K562 (cell line): ENCODE results near the gene TRAPPC5. TPM values are rescaled to one million over a fixed set of nuclear protein-coding genes. Genes with fewer than 3 reads are reported as not detected.

Source experiments
- ATAC-seq: fragments of 200-7000 bp; cut with Tn5 transposase; 3 replicates; pipeline ENCODE4 v1.9.1; 2020; ENCODE audit warnings: moderate library complexity
- BruUV-seq: library from RNA; stranded (reverse); fragments of 400-500 nt; replicated peaks from 2 replicates; lab custom pipeline; 2021; lab: Mats Ljungman, UMichigan
- CTCF ChIA-PET: fragments of 300-600 bp; formaldehyde crosslinking; extraction: SDS; loops from one replicate; lab custom pipeline; 2021; ENCODE audit warnings: low intra/inter-chr PET ratio; lab: Yijun Ruan, JAX
- POLR2A ChIA-PET: fragments of 300-600, 350-650 bp; sonication (Branson Sonifier 250); formaldehyde crosslinking; extraction: SDS; loops from one replicate; lab custom pipeline; 2021; ENCODE audit warnings: antibody characterized with exemption, inconsistent platforms; lab: Yijun Ruan, JAX
- DNase-seq, 4 experiments: peaks; one replicate each; pipeline versions ENCODE4 v3.0.0 to v3.0.0-alpha.2; 2011 to 2018; ENCODE audit warnings: low spot score in 3 of 4, mixed read lengths in 3 of 4; ENCODE audit errors: extremely low read depth in 1 of 4
- FAIRE-seq: peaks from 2 replicates; lab custom pipeline; 2011; peaks lifted over from hg19 to GRCh38; lab: Jason Lieb, UNC
- H2AFZ ChIP-seq: 2 replicates; pipeline ENCODE4 v1.6.0; 2011; ENCODE audit warnings: low read depth, low read length, control low read depth, inconsistent platforms
- H3K27ac ChIP-seq: fragments of 200-600 bp; 3 replicates; pipeline ENCODE4 v1.8.0; 2011; ENCODE audit warnings: low read depth, mild to moderate bottlenecking, control low read depth, inconsistent platforms, low read length, moderate library complexity, mixed read lengths; ENCODE audit errors: extremely low read depth
- H3K27me3 ChIP-seq, 2 experiments: fragments of 300-600 bp in 1 of 2; 2 replicates in 1 of 2; 3 replicates in 1 of 2; pipeline versions ENCODE4 v1.6.0 to v1.8.0; 2011; ENCODE audit warnings: inconsistent platforms in 2 of 2, low read length in 2 of 2, mild to moderate bottlenecking in 1 of 2, mixed read lengths in 1 of 2, moderate library complexity in 1 of 2; ENCODE audit not compliant: control insufficient read depth in 2 of 2, insufficient read depth in 2 of 2
- H3K36me3 ChIP-seq: fragments of 300-600 bp; 3 replicates; pipeline ENCODE4 v1.8.0; 2011; ENCODE audit warnings: mild to moderate bottlenecking, low read length, inconsistent platforms; ENCODE audit not compliant: control insufficient read depth, insufficient read depth
- H3K4me1 ChIP-seq, 2 experiments: fragments of 200-600 bp in 1 of 2; replicated peaks in 1 of 2; 2 replicates in 1 of 2; 3 replicates in 1 of 2; pipeline versions ENCODE4 v1.5.1 to v1.8.0; 2011; ENCODE audit warnings: inconsistent platforms in 2 of 2, low read length in 2 of 2, mild to moderate bottlenecking in 1 of 2, mixed read lengths in 1 of 2, moderate library complexity in 1 of 2; ENCODE audit not compliant: control insufficient read depth in 2 of 2, insufficient read depth in 2 of 2
- H3K4me2 ChIP-seq: 2 replicates; pipeline ENCODE4 v1.6.1; 2011; ENCODE audit warnings: low read length, control low read depth, inconsistent platforms, mixed read lengths; ENCODE audit not compliant: insufficient read depth
- H3K4me3 ChIP-seq: fragments of 200-600 bp; sonication (generic), shearing (Covaris generic); 2 replicates; pipeline ENCODE4 v1.5.1; 2016; ENCODE audit warnings: control low read depth, inconsistent platforms
- H3K79me2 ChIP-seq: fragments of 200-600 bp; 3 replicates; pipeline ENCODE4 v1.8.0; 2011; ENCODE audit warnings: low read length, inconsistent platforms; ENCODE audit not compliant: control insufficient read depth, insufficient read depth
- H3K9ac ChIP-seq, 2 experiments: 2 replicates each; pipeline versions ENCODE4 v1.6.0 to v1.6.1; 2011; ENCODE audit warnings: low read depth in 2 of 2, low read length in 2 of 2, control low read depth in 1 of 2, inconsistent platforms in 1 of 2, mild to moderate bottlenecking in 1 of 2, mixed read lengths in 1 of 2; ENCODE audit not compliant: insufficient read depth in 1 of 2
- H3K9me1 ChIP-seq: one replicate; pipeline ENCODE4 v1.6.0; 2011; ENCODE audit warnings: inconsistent platforms, mild to moderate bottlenecking, low read length, moderate library complexity; ENCODE audit not compliant: control insufficient read depth, insufficient read depth
- H3K9me3 ChIP-seq: replicated peaks from 2 replicates; pipeline ENCODE4 v1.5.1; 2011; ENCODE audit warnings: low read depth, low read length, inconsistent platforms; ENCODE audit not compliant: control insufficient read depth, insufficient read depth
- H4K20me1 ChIP-seq: replicated peaks from 2 replicates; pipeline ENCODE4 v1.6.1; 2011; ENCODE audit warnings: low read length, inconsistent platforms, mixed read lengths; ENCODE audit not compliant: control insufficient read depth, insufficient read depth
- CBFB ChIP-seq: sonication (generic); formaldehyde crosslinking; IDR thresholded peaks from 2 replicates; pipeline ENCODE4 v1.4.0; 2020; ENCODE audit warnings: mild to moderate bottlenecking, missing genetic modification reagents
- CREB3L1 ChIP-seq: fragments of 450-650 bp; IDR thresholded peaks from 2 replicates; pipeline ENCODE4 v1.6.1; 2014; ENCODE audit warnings: low read depth, mild to moderate bottlenecking, moderate library complexity, borderline replicate concordance
- FOXA1 ChIP-seq: fragments of 450-650 bp; IDR thresholded peaks from 2 replicates; pipeline ENCODE4 v1.6.1; 2016; ENCODE audit warnings: mild to moderate bottlenecking, borderline replicate concordance
- HEY1 ChIP-seq: fragments of 250-450 bp; sonication (Bioruptor Pico); IDR thresholded peaks from 2 replicates; pipeline ENCODE4 v1.5.0; 2020; ENCODE audit warnings: mild to moderate bottlenecking, moderate library complexity, borderline replicate concordance
- ILF3 ChIP-seq: fragments of 450-650 bp; IDR thresholded peaks from 2 replicates; pipeline ENCODE4 v1.6.1; 2018; ENCODE audit warnings: antibody characterized with exemption, mild to moderate bottlenecking, moderate library complexity, borderline replicate concordance
- KAT2B ChIP-seq: IDR thresholded peaks from one replicate; pipeline ENCODE4 v1.6.1; 2012; ENCODE audit warnings: low read depth, mild to moderate bottlenecking, control low read depth, inconsistent platforms, low read length, moderate library complexity
- PTTG1 ChIP-seq: fragments of 450-650 bp; IDR thresholded peaks from 2 replicates; pipeline ENCODE4 v1.6.1; 2016; ENCODE audit warnings: low read depth, mild to moderate bottlenecking, missing genetic modification characterization, missing compliant biosample characterization
- TAL1 ChIP-seq: fragments of 450-650 bp; IDR thresholded peaks from 2 replicates; pipeline ENCODE4 v1.6.1; 2016; ENCODE audit warnings: mild to moderate bottlenecking
- ZKSCAN8 ChIP-seq: fragments of 200-800 bp; sonication (Bioruptor generic); IDR thresholded peaks from 2 replicates; pipeline ENCODE4 v1.6.1; 2016; ENCODE audit warnings: missing genetic modification characterization, missing compliant biosample characterization
- ZNF274 ChIP-seq: IDR thresholded peaks from 2 replicates; pipeline ENCODE4 v1.6.1; 2011; ENCODE audit warnings: low read depth, mild to moderate bottlenecking, low read length, moderate library complexity, borderline replicate concordance
- ZSCAN29 ChIP-seq: fragments of 450-650 bp; IDR thresholded peaks from 2 replicates; pipeline ENCODE4 v1.6.1; 2017
- WGBS: fragments of 100-300 bp; shearing (Covaris generic); methylation state at CpG from one replicate; pipeline ENCODE4 v1.1.6; 2016; ENCODE audit warnings: low coverage, mixed read lengths; ENCODE audit not compliant: insufficient coverage; ENCODE audit errors: missing lambda C conversion rate; 5-methylcytosine and 5-hydroxymethylcytosine counted together
- in situ Hi-C: fragments of 300-500 bp; cut with MboI; formaldehyde crosslinking; loops from 4 replicates; pipeline ENCODE4 v1.15.0; 2018; ENCODE audit warnings: inconsistent platforms, mixed read lengths
- intact Hi-C: fragments of 100-400 bp; cut with micrococcal nuclease; formaldehyde crosslinking; loops from 2 replicates; pipeline ENCODE4 v1.14.2; 2022
- polyA plus RNA-seq, 8 experiments: library from polyadenylated mRNA; depleted of rRNA in 4 of 8; stranded (reverse) in 5 of 8; unstranded in 3 of 8; fragments of >200 nt; fragmentation: Nextera tagmentation in 2 of 8; fragmentation: Illumina TruSeq in 1 of 8; extraction: Ambion mirVana in 2 of 8; extraction: Trizol in 1 of 8; gene quantifications; 2 replicates each; pipeline versions ENCODE4 v1.2.1 to v1.2.3, GENCODE V29; 2011 to 2014; ENCODE audit warnings: inconsistent platforms in 1 of 8, missing spikeins in 1 of 8
- total RNA-seq, 7 experiments: library from RNA; depleted of rRNA in 6 of 7; stranded (reverse); fragments of >200 nt in 6 of 7; fragmentation: Illumina TruSeq in 2 of 7; extraction: Trizol in 2 of 7; gene quantifications; 2 replicates each; pipeline versions ENCODE4 v1.2.1 to v1.2.3, GENCODE V29; 2011 to 2021; ENCODE audit warnings: low replicate concordance in 1 of 7
- TF ChIP-seq, protein P1 (sequence below): fragments of 250-450 bp; sonication (Bioruptor Pico); IDR thresholded peaks from 2 replicates; pipeline ENCODE4 v1.4.0; 2020; ENCODE audit warnings: mild to moderate bottlenecking
- TF ChIP-seq, protein P2 (sequence below): fragments of 200-800 bp; sonication (Bioruptor generic); IDR thresholded peaks from 2 replicates; pipeline ENCODE4 v1.6.1; 2016; ENCODE audit warnings: missing genetic modification characterization, missing compliant biosample characterization

TRAPPC5 gene
- total and polyA plus RNA-seq, 9 of the 15 experiments (the other 6 are each of a cell fraction or from before 2014, with no cell fraction given) = 2.0 to 76.9 (median 29.3) TPM

DNA sequence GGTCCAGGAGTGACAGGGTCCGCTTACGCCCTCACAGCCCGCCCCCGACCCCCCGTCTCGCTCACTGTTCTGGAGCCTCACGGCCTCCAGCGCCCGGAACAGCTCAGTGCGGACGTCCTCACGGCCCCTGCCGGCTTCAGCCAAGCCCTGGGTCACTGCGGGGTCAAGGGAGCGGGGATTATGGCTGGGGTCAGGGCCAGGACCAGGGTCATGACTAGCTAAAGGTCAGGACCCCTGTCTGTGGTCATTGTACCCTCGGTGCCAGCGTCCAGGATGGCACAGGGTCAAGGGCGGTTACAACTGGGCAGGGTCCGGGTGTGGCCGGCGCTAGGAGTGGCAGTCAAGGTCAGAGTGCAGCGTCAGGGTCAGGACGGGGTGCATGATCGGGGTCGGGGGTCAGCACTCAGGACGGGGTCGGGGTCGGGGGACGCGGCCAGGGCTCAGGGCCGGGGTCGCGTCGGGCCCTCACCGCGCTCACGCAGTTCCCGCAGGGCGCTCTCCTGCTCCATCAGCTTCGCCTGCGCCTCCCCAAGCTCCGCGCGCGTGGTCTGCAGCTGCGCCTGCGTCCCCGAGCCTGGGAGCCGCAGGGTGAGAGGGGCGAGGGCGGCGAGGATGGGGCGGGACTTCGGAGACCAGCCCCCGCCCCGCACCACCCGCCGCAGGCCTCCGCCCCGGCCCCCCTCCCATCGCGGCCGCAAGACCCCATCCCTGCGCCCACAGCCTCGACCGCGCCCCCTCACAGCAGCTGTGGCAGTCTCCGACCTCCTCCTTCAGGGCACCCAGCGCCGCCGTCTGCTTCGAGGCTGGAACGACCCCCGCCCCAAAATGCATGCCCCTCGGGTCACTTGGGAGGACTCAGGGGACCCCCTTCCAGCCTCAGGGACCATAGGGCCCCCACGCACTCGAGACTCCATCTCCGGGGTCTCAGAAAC lies 49.9 kb downstream of the TRAPPC5 start:
- no peaks in the 10 kb centered on the region for H3K9me1 ChIP-seq
- H3K36me3 ChIP-seq = no peaks in the 10 kb centered on the region
- ATAC-seq = no peak
- H3K27me3 ChIP-seq = peaks cover 9 to 42% of the 10 kb centered on the region in 2 experiments; a peak in 4 of 5 replicates
- 0 out of 2 replicates have a peak, but pooled peaks cover 3% of the 10 kb centered on the region for H4K20me1 ChIP-seq
- H3K4me2 ChIP-seq = no peak overlapping the region
- no peak overlapping the region for H2AFZ ChIP-seq
- no peak for DNase-seq
- intact Hi-C loops (no loop called here), in situ Hi-C loops (no loop called here)
- H3K79me2 ChIP-seq = no peaks in the 10 kb centered on the region
- 20% methylated on average over 35 of the region's 78 CpGs for WGBS
- no peak overlapping the region for H3K27ac ChIP-seq
- ChIA-PET POLR2A (no interaction called here), CTCF (no interaction called here)
- no peaks in the 10 kb centered on the region for H3K9me3 ChIP-seq
- BruUV-seq = no TSS peak
- no peak overlapping the region for H3K4me3 ChIP-seq
- FAIRE-seq = no peak
- peaks cover 0 to 20% of the 10 kb centered on the region in 2 experiments; a peak in 2 of 5 replicates for H3K4me1 ChIP-seq
- H3K9ac ChIP-seq = no peak overlapping the region
- TF ChIP-seq KAT2B (no peak), ZSCAN29 (no peak), HEY1 (CRISPR knock-in tag) (no peak), ILF3 (no peak), ZNF274 (no peak), TAL1 (no peak), ZKSCAN8 (CRISPR knock-in tag) (no peak), FOXA1 (no peak), CBFB (CRISPR knock-in tag) (no peak), CREB3L1 (no peak), PTTG1 (tag) (no peak)
- TF ChIP-seq, protein P1, sequence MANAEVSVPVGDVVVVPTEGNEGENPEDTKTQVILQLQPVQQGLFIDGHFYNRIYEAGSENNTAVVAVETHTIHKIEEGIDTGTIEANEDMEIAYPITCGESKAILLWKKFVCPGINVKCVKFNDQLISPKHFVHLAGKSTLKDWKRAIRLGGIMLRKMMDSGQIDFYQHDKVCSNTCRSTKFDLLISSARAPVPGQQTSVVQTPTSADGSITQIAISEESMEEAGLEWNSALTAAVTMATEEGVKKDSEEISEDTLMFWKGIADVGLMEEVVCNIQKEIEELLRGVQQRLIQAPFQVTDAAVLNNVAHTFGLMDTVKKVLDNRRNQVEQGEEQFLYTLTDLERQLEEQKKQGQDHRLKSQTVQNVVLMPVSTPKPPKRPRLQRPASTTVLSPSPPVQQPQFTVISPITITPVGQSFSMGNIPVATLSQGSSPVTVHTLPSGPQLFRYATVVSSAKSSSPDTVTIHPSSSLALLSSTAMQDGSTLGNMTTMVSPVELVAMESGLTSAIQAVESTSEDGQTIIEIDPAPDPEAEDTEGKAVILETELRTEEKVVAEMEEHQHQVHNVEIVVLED (CRISPR knock-in tag) = no peak
- TF ChIP-seq, protein P2, sequence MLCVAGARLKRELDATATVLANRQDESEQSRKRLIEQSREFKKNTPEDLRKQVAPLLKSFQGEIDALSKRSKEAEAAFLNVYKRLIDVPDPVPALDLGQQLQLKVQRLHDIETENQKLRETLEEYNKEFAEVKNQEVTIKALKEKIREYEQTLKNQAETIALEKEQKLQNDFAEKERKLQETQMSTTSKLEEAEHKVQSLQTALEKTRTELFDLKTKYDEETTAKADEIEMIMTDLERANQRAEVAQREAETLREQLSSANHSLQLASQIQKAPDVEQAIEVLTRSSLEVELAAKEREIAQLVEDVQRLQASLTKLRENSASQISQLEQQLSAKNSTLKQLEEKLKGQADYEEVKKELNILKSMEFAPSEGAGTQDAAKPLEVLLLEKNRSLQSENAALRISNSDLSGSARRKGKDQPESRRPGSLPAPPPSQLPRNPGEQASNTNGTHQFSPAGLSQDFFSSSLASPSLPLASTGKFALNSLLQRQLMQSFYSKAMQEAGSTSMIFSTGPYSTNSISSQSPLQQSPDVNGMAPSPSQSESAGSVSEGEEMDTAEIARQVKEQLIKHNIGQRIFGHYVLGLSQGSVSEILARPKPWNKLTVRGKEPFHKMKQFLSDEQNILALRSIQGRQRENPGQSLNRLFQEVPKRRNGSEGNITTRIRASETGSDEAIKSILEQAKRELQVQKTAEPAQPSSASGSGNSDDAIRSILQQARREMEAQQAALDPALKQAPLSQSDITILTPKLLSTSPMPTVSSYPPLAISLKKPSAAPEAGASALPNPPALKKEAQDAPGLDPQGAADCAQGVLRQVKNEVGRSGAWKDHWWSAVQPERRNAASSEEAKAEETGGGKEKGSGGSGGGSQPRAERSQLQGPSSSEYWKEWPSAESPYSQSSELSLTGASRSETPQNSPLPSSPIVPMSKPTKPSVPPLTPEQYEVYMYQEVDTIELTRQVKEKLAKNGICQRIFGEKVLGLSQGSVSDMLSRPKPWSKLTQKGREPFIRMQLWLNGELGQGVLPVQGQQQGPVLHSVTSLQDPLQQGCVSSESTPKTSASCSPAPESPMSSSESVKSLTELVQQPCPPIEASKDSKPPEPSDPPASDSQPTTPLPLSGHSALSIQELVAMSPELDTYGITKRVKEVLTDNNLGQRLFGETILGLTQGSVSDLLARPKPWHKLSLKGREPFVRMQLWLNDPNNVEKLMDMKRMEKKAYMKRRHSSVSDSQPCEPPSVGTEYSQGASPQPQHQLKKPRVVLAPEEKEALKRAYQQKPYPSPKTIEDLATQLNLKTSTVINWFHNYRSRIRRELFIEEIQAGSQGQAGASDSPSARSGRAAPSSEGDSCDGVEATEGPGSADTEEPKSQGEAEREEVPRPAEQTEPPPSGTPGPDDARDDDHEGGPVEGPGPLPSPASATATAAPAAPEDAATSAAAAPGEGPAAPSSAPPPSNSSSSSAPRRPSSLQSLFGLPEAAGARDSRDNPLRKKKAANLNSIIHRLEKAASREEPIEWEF (CRISPR knock-in tag) = no peak
